K562 (cell line): ENCODE data around the gene BCAN. TPM values are rescaled to one million over a fixed set of nuclear protein-coding genes. Genes with fewer than 3 reads are reported as not detected.

Source experiments
- ETS2 ChIP-seq: IDR thresholded peaks from 2 replicates; pipeline ENCODE4 v1.6.1; 2016; ENCODE audit warnings: borderline replicate concordance, missing genetic modification characterization, mild to moderate bottlenecking, moderate library complexity, missing compliant biosample characterization; ENCODE audit not compliant: poor library complexity, severe bottlenecking
- FOXK1 ChIP-seq: sonication (generic); formaldehyde crosslinking; IDR thresholded peaks from 2 replicates; pipeline ENCODE4 v1.8.0; 2022; ENCODE audit warnings: missing genetic modification reagents, mild to moderate bottlenecking, borderline replicate concordance
- HCFC1 ChIP-seq: IDR thresholded peaks from 2 replicates; pipeline ENCODE4 v1.6.1; 2012; ENCODE audit warnings: low read depth, low read length, improper control_type of control experiment
- HDAC1 ChIP-seq, 2 experiments: fragments of 450-650 bp; IDR thresholded peaks; 2 replicates each; pipeline ENCODE4 v1.6.1; 2016 to 2017; ENCODE audit warnings: inconsistent platforms in 1 of 2, mild to moderate bottlenecking in 1 of 2, moderate library complexity in 1 of 2
- NBN ChIP-seq: fragments of 450-650 bp; IDR thresholded peaks from 2 replicates; pipeline ENCODE4 v1.6.1; 2016; ENCODE audit warnings: low read depth, mild to moderate bottlenecking
- SIX5 ChIP-seq, 2 experiments: IDR thresholded peaks; 2 replicates each; pipeline ENCODE4 v1.6.1; 2011; ENCODE audit warnings: low read length in 2 of 2, borderline replicate concordance in 1 of 2, low read depth in 1 of 2, mild to moderate bottlenecking in 1 of 2, moderate library complexity in 1 of 2; ENCODE audit not compliant: insufficient read depth in 1 of 2
- THRAP3 ChIP-seq: fragments of 450-650 bp; IDR thresholded peaks from 2 replicates; pipeline ENCODE4 v1.6.1; 2016; ENCODE audit warnings: mild to moderate bottlenecking, inconsistent platforms, borderline replicate concordance
- ZKSCAN1 ChIP-seq: fragments of 150-350 bp; IDR thresholded peaks from 2 replicates; pipeline ENCODE4 v1.6.1; 2016; ENCODE audit warnings: low read depth, low read length
- ZNF695 ChIP-seq: fragments of 450-650 bp; formaldehyde crosslinking; IDR thresholded peaks from 2 replicates; pipeline ENCODE4 v1.4.0; 2020; ENCODE audit warnings: mild to moderate bottlenecking, moderate library complexity
- polyA plus RNA-seq, 8 experiments: library from polyadenylated mRNA; depleted of rRNA in 4 of 8; stranded (reverse) in 5 of 8; unstranded in 3 of 8; fragments of >200 nt; fragmentation: Nextera tagmentation in 2 of 8; fragmentation: Illumina TruSeq in 1 of 8; extraction: Ambion mirVana in 2 of 8; extraction: Trizol in 1 of 8; gene quantifications; 2 replicates each; pipeline versions ENCODE4 v1.2.1 to v1.2.3, GENCODE V29; 2011 to 2014; ENCODE audit warnings: inconsistent platforms in 1 of 8, missing spikeins in 1 of 8
- total RNA-seq, 7 experiments: library from RNA; depleted of rRNA in 6 of 7; stranded (reverse); fragments of >200 nt in 6 of 7; fragmentation: Illumina TruSeq in 2 of 7; extraction: Trizol in 2 of 7; gene quantifications; 2 replicates each; pipeline versions ENCODE4 v1.2.1 to v1.2.3, GENCODE V29; 2011 to 2021; ENCODE audit warnings: low replicate concordance in 1 of 7
- TF ChIP-seq, protein P1 (sequence below): fragments of 200-600 bp; sonication (generic); IDR thresholded peaks from one replicate; pipeline ENCODE4 v1.6.1; 2012; ENCODE audit warnings: mild to moderate bottlenecking, low read depth, low read length, inconsistent platforms
- TF ChIP-seq, protein P2 (sequence below): IDR thresholded peaks from 3 replicates; pipeline ENCODE4 v1.6.1; 2011; ENCODE audit warnings: borderline replicate concordance, mild to moderate bottlenecking; ENCODE audit not compliant: insufficient read length, insufficient read depth

The BCAN gene
- total and polyA plus RNA-seq, 9 of the 15 experiments (the other 6 are each of a cell fraction or from before 2014, with no cell fraction given): 0.04 to 0.33 (median 0.14) TPM; not detected in 5

DNA sequence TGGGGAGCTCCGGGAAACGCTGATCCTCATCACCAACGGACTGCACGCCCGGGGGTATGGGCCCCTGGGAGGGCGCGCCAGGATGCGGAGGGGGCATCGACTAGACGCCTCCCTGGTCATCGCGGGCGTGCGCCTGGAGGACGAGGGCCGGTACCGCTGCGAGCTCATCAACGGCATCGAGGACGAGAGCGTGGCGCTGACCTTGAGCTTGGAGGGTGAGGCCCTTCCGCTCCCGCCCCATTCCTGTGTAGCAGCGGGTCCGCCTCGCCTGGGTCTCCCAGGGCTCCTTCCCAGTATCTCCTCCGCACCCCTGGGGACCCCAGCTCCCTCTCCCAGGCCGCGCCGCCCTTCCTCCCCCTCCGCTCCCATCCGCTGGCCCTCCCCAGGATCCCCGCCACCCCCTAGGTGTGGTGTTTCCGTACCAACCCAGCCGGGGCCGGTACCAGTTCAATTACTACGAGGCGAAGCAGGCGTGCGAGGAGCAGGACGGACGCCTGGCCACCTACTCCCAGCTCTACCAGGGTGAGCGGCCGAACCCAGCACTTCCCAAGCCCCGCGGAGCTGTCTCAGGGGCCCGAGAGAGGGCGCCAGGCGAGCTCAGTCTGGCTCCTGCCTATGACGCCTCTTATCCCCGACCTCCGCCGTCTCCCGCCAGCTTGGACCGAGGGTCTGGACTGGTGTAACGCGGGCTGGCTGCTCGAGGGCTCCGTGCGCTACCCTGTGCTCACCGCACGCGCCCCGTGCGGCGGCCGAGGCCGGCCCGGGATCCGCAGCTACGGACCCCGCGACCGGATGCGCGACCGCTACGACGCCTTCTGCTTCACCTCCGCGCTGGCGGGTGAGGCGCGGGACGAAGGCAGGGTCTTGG is 17.7 kb upstream of the BCAN start (continued):
- peak in 1 of 2 experiments; percentile 24; a peak in 1 of 4 replicates for TF ChIP-seq SIX5 (IDR thresholded peaks at IDR 0.05; ENCODE audit: borderline replicate concordance in 1 of 2, insufficient read depth in 1 of 2, low read depth in 1 of 2, low read length in 2 of 2)
- TF ChIP-seq ETS2 (tag): no peak
- TF ChIP-seq, protein P1, sequence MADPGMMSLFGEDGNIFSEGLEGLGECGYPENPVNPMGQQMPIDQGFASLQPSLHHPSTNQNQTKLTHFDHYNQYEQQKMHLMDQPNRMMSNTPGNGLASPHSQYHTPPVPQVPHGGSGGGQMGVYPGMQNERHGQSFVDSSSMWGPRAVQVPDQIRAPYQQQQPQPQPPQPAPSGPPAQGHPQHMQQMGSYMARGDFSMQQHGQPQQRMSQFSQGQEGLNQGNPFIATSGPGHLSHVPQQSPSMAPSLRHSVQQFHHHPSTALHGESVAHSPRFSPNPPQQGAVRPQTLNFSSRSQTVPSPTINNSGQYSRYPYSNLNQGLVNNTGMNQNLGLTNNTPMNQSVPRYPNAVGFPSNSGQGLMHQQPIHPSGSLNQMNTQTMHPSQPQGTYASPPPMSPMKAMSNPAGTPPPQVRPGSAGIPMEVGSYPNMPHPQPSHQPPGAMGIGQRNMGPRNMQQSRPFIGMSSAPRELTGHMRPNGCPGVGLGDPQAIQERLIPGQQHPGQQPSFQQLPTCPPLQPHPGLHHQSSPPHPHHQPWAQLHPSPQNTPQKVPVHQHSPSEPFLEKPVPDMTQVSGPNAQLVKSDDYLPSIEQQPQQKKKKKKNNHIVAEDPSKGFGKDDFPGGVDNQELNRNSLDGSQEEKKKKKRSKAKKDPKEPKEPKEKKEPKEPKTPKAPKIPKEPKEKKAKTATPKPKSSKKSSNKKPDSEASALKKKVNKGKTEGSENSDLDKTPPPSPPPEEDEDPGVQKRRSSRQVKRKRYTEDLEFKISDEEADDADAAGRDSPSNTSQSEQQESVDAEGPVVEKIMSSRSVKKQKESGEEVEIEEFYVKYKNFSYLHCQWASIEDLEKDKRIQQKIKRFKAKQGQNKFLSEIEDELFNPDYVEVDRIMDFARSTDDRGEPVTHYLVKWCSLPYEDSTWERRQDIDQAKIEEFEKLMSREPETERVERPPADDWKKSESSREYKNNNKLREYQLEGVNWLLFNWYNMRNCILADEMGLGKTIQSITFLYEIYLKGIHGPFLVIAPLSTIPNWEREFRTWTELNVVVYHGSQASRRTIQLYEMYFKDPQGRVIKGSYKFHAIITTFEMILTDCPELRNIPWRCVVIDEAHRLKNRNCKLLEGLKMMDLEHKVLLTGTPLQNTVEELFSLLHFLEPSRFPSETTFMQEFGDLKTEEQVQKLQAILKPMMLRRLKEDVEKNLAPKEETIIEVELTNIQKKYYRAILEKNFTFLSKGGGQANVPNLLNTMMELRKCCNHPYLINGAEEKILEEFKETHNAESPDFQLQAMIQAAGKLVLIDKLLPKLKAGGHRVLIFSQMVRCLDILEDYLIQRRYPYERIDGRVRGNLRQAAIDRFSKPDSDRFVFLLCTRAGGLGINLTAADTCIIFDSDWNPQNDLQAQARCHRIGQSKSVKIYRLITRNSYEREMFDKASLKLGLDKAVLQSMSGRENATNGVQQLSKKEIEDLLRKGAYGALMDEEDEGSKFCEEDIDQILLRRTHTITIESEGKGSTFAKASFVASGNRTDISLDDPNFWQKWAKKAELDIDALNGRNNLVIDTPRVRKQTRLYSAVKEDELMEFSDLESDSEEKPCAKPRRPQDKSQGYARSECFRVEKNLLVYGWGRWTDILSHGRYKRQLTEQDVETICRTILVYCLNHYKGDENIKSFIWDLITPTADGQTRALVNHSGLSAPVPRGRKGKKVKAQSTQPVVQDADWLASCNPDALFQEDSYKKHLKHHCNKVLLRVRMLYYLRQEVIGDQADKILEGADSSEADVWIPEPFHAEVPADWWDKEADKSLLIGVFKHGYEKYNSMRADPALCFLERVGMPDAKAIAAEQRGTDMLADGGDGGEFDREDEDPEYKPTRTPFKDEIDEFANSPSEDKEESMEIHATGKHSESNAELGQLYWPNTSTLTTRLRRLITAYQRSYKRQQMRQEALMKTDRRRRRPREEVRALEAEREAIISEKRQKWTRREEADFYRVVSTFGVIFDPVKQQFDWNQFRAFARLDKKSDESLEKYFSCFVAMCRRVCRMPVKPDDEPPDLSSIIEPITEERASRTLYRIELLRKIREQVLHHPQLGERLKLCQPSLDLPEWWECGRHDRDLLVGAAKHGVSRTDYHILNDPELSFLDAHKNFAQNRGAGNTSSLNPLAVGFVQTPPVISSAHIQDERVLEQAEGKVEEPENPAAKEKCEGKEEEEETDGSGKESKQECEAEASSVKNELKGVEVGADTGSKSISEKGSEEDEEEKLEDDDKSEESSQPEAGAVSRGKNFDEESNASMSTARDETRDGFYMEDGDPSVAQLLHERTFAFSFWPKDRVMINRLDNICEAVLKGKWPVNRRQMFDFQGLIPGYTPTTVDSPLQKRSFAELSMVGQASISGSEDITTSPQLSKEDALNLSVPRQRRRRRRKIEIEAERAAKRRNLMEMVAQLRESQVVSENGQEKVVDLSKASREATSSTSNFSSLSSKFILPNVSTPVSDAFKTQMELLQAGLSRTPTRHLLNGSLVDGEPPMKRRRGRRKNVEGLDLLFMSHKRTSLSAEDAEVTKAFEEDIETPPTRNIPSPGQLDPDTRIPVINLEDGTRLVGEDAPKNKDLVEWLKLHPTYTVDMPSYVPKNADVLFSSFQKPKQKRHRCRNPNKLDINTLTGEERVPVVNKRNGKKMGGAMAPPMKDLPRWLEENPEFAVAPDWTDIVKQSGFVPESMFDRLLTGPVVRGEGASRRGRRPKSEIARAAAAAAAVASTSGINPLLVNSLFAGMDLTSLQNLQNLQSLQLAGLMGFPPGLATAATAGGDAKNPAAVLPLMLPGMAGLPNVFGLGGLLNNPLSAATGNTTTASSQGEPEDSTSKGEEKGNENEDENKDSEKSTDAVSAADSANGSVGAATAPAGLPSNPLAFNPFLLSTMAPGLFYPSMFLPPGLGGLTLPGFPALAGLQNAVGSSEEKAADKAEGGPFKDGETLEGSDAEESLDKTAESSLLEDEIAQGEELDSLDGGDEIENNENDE: no peak
- 0 out of 2 replicates have a peak, but pooled peaks have one; percentile 19 for TF ChIP-seq FOXK1 (CRISPR knock-in tag)
- TF ChIP-seq, protein P2, sequence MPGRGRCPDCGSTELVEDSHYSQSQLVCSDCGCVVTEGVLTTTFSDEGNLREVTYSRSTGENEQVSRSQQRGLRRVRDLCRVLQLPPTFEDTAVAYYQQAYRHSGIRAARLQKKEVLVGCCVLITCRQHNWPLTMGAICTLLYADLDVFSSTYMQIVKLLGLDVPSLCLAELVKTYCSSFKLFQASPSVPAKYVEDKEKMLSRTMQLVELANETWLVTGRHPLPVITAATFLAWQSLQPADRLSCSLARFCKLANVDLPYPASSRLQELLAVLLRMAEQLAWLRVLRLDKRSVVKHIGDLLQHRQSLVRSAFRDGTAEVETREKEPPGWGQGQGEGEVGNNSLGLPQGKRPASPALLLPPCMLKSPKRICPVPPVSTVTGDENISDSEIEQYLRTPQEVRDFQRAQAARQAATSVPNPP: no peak
- TF ChIP-seq ZNF695: no peak
- TF ChIP-seq ZKSCAN1: no peak
- TF ChIP-seq HCFC1: peak; percentile 75
- no peak for TF ChIP-seq THRAP3
- 0 out of 2 replicates have a peak, but pooled peaks have one; percentile 21 for TF ChIP-seq NBN
- TF ChIP-seq HDAC1 (IDR thresholded peaks at IDR 0.05): peak in 1 of 2 experiments; percentile 13; a peak in 2 of 4 replicates
